K562 (cell line): Measurements from ENCODE around the gene MPHOSPH6.

ENCODE experiments used
- BRCA1 ChIP-seq, 2 experiments: fragments of 450-650 bp in 1 of 2; sonication (generic) in 1 of 2; formaldehyde crosslinking in 1 of 2; IDR thresholded peaks; 2 replicates each; pipeline versions ENCODE4 v1.5.0 to v1.6.1; 2017 to 2020; ENCODE audit warnings: mild to moderate bottlenecking in 1 of 2, missing genetic modification reagents in 1 of 2
- LEF1 ChIP-seq: fragments of 450-650 bp; IDR thresholded peaks from 2 replicates; pipeline ENCODE4 v1.6.1; 2016; ENCODE audit warnings: mild to moderate bottlenecking
- MCM2 ChIP-seq: fragments of 450-650 bp; IDR thresholded peaks from 2 replicates; pipeline ENCODE4 v1.6.1; 2017; ENCODE audit warnings: low read depth, mild to moderate bottlenecking
- NR1H2 ChIP-seq: sonication (generic); formaldehyde crosslinking; IDR thresholded peaks from 2 replicates; pipeline ENCODE4 v1.4.0; 2020; ENCODE audit warnings: mild to moderate bottlenecking, missing genetic modification reagents
- TF ChIP-seq, protein P1 (sequence below): fragments of 450-650 bp; IDR thresholded peaks from one replicate; pipeline ENCODE4 v1.6.1; 2018; ENCODE audit warnings: mild to moderate bottlenecking, moderate library complexity; ENCODE audit not compliant: partially characterized antibody

DNA sequence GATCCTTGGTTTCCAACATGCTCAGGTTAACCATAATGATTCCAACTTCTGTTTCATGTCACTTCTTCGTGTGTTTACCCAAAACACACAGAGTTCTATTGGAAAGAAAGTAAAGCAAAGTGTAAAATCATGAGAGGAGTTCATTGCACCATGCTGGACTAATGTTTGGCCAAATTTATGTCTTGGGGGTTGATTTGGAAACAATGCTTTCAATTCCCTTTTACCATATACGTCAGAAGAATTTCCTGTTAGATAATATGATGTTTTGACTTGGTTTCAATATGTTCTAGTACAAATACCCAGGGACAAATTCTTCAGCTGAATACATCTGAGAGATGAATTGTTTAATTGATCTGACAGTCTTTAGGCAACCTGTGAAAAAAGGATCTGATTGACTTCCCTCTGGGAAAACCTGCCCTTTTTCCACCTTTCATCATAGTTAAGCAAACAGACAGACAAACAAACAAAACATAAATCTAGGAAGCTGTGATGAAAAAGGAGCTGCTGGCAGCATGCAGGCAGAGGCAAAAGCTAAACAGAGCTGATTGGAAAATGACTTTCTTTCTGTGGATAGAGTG, 26.0 kb upstream of the MPHOSPH6 start:
- TF ChIP-seq, protein P1, sequence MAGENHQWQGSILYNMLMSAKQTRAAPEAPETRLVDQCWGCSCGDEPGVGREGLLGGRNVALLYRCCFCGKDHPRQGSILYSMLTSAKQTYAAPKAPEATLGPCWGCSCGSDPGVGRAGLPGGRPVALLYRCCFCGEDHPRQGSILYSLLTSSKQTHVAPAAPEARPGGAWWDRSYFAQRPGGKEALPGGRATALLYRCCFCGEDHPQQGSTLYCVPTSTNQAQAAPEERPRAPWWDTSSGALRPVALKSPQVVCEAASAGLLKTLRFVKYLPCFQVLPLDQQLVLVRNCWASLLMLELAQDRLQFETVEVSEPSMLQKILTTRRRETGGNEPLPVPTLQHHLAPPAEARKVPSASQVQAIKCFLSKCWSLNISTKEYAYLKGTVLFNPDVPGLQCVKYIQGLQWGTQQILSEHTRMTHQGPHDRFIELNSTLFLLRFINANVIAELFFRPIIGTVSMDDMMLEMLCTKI, result no peak
- TF ChIP-seq LEF1, result no peak
- TF ChIP-seq BRCA1 (IDR thresholded peaks at IDR 0.05), result no peak
- no peak for TF ChIP-seq BRCA1 (CRISPR knock-in tag; IDR thresholded peaks at IDR 0.05)
- no peak for TF ChIP-seq NR1H2 (CRISPR knock-in tag)
- TF ChIP-seq MCM2, result no peak
